ENCODE measurements around the gene DUSP3. TPM values are rescaled to one million over a fixed set of nuclear protein-coding genes. Genes with fewer than 3 reads are reported as not detected.

DUSP3 gene
- total RNA-seq, 2 donors from 2014 or later: 15.5 to 19.0 TPM

- no peak for DNase-seq
- Mint-ChIP-seq H3K4me3 (no peak overlapping the region), H3K36me3 (ENCODE audit: low read depth) (peaks cover 5% of the 10 kb centered on the region), H3K27ac (no peak overlapping the region), H3K27me3 (peaks cover 61% of the 10 kb centered on the region), H3K4me1 (peaks cover 3% of the 10 kb centered on the region)
- no peaks in the 10 kb centered on the region for H3K9me3 ChIP-seq (ENCODE audit: control insufficient read depth, low read length, poor library complexity, severe bottlenecking)
- ATAC-seq: no peak
Measured at GRCh38 chr17:43757171-43757660, 21.6 kb downstream of the DUSP3 start.

GRCh38 chr17:43756201-43756600 lies 22.6 kb downstream of the DUSP3 start:
- Mint-ChIP-seq H3K36me3 (ENCODE audit: low read depth) (peaks cover 5% of the 10 kb centered on the region), H3K27me3 (peaks cover 70% of the 10 kb centered on the region), H3K4me3 (no peak overlapping the region), H3K27ac (no peak overlapping the region), H3K4me1 (peaks cover 3% of the 10 kb centered on the region)
- ATAC-seq (no peak), DNase-seq (no peak)
- H3K9me3 ChIP-seq (ENCODE audit: control insufficient read depth, low read length, poor library complexity, severe bottlenecking): no peaks in the 10 kb centered on the region

GRCh38 chr17:43755389-43755875 lies 23.3 kb downstream of the DUSP3 start:
- peaks cover 78% of the 10 kb centered on the region for H3K27me3 Mint-ChIP-seq
- no peak overlapping the region for H3K27ac Mint-ChIP-seq
- ATAC-seq: no peak
- H3K36me3 Mint-ChIP-seq (ENCODE audit: low read depth): peaks cover 5% of the 10 kb centered on the region
- H3K4me1 Mint-ChIP-seq: peaks cover 3% of the 10 kb centered on the region
- no peaks in the 10 kb centered on the region for H3K9me3 ChIP-seq (ENCODE audit: control insufficient read depth, low read length, poor library complexity, severe bottlenecking)
- DNase-seq: no peak
- H3K4me3 Mint-ChIP-seq: no peak overlapping the region

GRCh38 chr17:43754947-43755346 lies 23.8 kb downstream of the DUSP3 start:
- H3K9me3 ChIP-seq (ENCODE audit: control insufficient read depth, low read length, poor library complexity, severe bottlenecking): no peaks in the 10 kb centered on the region
- DNase-seq: no peak
- H3K4me1 Mint-ChIP-seq: no peaks in the 10 kb centered on the region
- H3K4me3 Mint-ChIP-seq: no peak overlapping the region
- peaks cover 79% of the 10 kb centered on the region for H3K27me3 Mint-ChIP-seq
- ATAC-seq: no peak
- peaks cover 5% of the 10 kb centered on the region for H3K36me3 Mint-ChIP-seq (ENCODE audit: low read depth)
- no peak overlapping the region for H3K27ac Mint-ChIP-seq

DNA sequence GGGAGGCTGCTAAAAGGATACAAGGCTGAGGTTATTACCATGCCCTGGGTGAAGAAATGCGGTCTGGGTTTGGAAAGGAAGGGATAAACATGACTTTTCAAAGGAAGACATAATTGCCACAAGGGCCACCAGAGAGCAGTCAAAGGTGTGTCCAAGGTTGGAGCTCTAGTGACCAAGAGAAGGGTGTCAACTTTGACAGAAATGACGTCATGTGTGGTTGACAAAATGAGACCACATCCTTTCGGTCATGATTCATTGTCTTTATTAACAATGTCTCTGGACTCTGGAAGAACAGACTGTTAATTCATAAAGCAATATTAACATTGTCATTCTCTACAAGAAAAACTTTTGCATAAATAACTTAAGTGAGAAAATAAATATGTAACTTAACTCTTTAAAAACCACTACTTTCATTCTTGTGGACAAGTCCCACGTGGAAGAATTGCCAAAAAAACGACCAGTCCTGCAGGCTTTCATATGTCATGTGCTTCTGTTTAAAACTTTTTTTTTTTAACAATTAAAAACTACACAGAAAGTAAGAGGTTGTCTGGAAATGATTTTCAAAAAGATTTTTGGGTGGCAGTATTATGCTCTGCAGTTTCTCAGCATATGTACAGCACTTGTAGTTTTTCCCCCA lies 25.2 kb downstream of the DUSP3 start:
- Mint-ChIP-seq H3K27ac (no peak overlapping the region), H3K27me3 (peaks cover 81% of the 10 kb centered on the region), H3K4me1 (no peaks in the 10 kb centered on the region), H3K36me3 (ENCODE audit: low read depth) (peaks cover 5% of the 10 kb centered on the region), H3K4me3 (no peak overlapping the region)
- no peak for DNase-seq
- H3K9me3 ChIP-seq (ENCODE audit: control insufficient read depth, low read length, poor library complexity, severe bottlenecking): no peaks in the 10 kb centered on the region
- no peak for ATAC-seq

- Mint-ChIP-seq H3K4me1 (no peaks in the 10 kb centered on the region), H3K36me3 (ENCODE audit: low read depth) (peaks cover 5% of the 10 kb centered on the region), H3K27ac (no peak overlapping the region), H3K27me3 (peaks cover 81% of the 10 kb centered on the region), H3K4me3 (no peak overlapping the region)
- no peaks in the 10 kb centered on the region for H3K9me3 ChIP-seq (ENCODE audit: control insufficient read depth, low read length, poor library complexity, severe bottlenecking)
- ATAC-seq: no peak
- no peak for DNase-seq
Measured at GRCh38 chr17:43750153-43750552, 28.6 kb downstream of the DUSP3 start.

- peaks cover 10% of the 10 kb centered on the region for H3K36me3 Mint-ChIP-seq (ENCODE audit: low read depth)
- no peak for DNase-seq
- peaks cover 4% of the 10 kb centered on the region for H3K4me1 Mint-ChIP-seq
- no peak for ATAC-seq
- H3K9me3 ChIP-seq (ENCODE audit: control insufficient read depth, low read length, poor library complexity, severe bottlenecking): no peaks in the 10 kb centered on the region
- peaks cover 83% of the 10 kb centered on the region for H3K27me3 Mint-ChIP-seq
- H3K4me3 Mint-ChIP-seq: no peak overlapping the region
- no peak overlapping the region for H3K27ac Mint-ChIP-seq
Measured at GRCh38 chr17:43745541-43745940, 33.2 kb downstream of the DUSP3 start.

GRCh38 chr17:43741636-43742035 lies 37.1 kb downstream of the DUSP3 start:
- H3K27me3 Mint-ChIP-seq: peaks cover 86% of the 10 kb centered on the region
- no peak overlapping the region for H3K4me3 Mint-ChIP-seq
- peaks cover 10% of the 10 kb centered on the region for H3K36me3 Mint-ChIP-seq (ENCODE audit: low read depth)
- DNase-seq (no peak), ATAC-seq (no peak)
- H3K9me3 ChIP-seq (ENCODE audit: control insufficient read depth, low read length, poor library complexity, severe bottlenecking): no peaks in the 10 kb centered on the region
- H3K27ac Mint-ChIP-seq: no peak overlapping the region
- H3K4me1 Mint-ChIP-seq: peaks cover 4% of the 10 kb centered on the region

- H3K27me3 Mint-ChIP-seq: peaks cover 79% of the 10 kb centered on the region
- no peak overlapping the region for H3K27ac Mint-ChIP-seq
- no peak overlapping the region for H3K4me3 Mint-ChIP-seq
- DNase-seq (no peak), ATAC-seq (no peak)
- peaks cover 4% of the 10 kb centered on the region for H3K4me1 Mint-ChIP-seq
- H3K36me3 Mint-ChIP-seq (ENCODE audit: low read depth): peaks cover 10% of the 10 kb centered on the region
- H3K9me3 ChIP-seq (ENCODE audit: control insufficient read depth, low read length, poor library complexity, severe bottlenecking): no peaks in the 10 kb centered on the region
Measured at GRCh38 chr17:43740541-43740940, 38.2 kb downstream of the DUSP3 start.

DNA sequence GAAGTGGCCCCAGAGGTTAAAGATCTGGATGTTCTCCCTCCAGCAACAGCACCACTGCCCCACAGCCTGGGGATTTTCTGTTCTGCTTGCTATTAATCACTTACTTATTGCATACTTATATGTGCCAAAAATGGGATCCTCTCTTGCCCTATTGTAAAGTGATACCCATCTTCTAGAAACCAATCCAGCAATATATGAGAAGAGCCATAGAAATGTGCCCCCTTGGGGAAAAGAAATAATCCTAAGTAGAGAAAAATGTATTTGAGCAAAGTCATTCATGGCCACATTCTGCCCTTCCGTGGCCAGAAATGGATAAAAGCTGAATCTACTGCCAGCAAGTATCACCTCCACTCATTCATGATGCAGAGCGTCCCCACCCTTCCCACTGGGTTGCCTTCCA lies 41.1 kb downstream of the DUSP3 start:
- no peak for DNase-seq
- Mint-ChIP-seq H3K4me3 (no peak overlapping the region), H3K4me1 (no peaks in the 10 kb centered on the region), H3K27me3 (peaks cover 61% of the 10 kb centered on the region), H3K27ac (no peak overlapping the region), H3K36me3 (ENCODE audit: low read depth) (peaks cover 5% of the 10 kb centered on the region)
- ATAC-seq: no peak
- no peaks in the 10 kb centered on the region for H3K9me3 ChIP-seq (ENCODE audit: control insufficient read depth, low read length, poor library complexity, severe bottlenecking)

DNA sequence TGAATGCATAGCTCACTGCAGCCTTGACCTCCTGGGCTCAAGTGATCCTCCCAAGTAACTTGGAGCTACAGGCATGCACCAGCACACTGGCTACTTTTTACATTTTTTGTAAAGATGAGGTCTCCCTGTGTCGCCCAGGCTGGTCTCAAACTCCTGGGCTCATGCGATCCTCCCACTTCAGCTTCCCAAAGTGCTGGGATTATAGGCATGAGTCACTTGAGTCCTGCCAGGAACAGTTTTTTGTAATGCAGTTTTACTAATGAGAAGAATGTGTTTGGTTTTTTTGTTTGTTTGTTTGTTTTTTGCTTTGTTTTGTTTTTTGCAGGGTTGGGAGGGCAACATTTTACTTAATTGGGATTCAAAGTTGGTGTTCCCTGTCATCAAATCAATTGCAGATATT lies 42.4 kb downstream of the DUSP3 start:
- Mint-ChIP-seq H3K27ac (no peak overlapping the region), H3K4me3 (no peak overlapping the region), H3K4me1 (no peaks in the 10 kb centered on the region), H3K36me3 (ENCODE audit: low read depth) (peaks cover 5% of the 10 kb centered on the region), H3K27me3 (peaks cover 54% of the 10 kb centered on the region)
- no peaks in the 10 kb centered on the region for H3K9me3 ChIP-seq (ENCODE audit: control insufficient read depth, low read length, poor library complexity, severe bottlenecking)
- ATAC-seq (no peak), DNase-seq (no peak)

- H3K4me1 Mint-ChIP-seq: no peaks in the 10 kb centered on the region
- no peak overlapping the region for H3K27ac Mint-ChIP-seq
- peaks cover 4% of the 10 kb centered on the region for H3K36me3 Mint-ChIP-seq (ENCODE audit: low read depth)
- ATAC-seq (no peak), DNase-seq (no peak)
- no peaks in the 10 kb centered on the region for H3K9me3 ChIP-seq (ENCODE audit: control insufficient read depth, low read length, poor library complexity, severe bottlenecking)
- H3K27me3 Mint-ChIP-seq: peaks cover 37% of the 10 kb centered on the region
- H3K4me3 Mint-ChIP-seq: no peak overlapping the region
Measured at GRCh38 chr17:43734376-43734775, 44.4 kb downstream of the DUSP3 start.

DNA sequence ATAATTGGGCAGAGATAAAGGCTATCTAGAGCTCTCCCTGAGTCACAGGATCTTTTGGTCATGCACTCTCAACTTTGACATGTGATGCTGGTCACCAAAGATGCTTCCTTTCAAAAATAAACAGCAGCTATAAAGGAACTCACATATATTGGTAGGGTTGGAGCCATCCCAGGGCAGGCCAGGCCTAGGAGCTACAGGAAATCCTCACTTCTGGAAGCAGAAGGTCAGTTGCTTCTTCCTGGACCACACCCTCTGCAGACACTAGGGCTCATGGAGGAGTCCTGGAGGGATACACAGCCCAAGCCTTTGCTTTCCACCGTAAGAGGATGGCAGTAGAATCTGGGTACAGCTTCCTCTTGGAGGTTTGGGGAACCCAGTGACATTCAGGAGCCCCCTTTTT lies 44.8 kb downstream of the DUSP3 start:
- Mint-ChIP-seq H3K4me3 (no peak overlapping the region), H3K36me3 (ENCODE audit: low read depth) (peaks cover 4% of the 10 kb centered on the region), H3K27me3 (peaks cover 33% of the 10 kb centered on the region), H3K4me1 (no peaks in the 10 kb centered on the region), H3K27ac (no peak overlapping the region)
- DNase-seq: no peak
- no peak for ATAC-seq
- H3K9me3 ChIP-seq (ENCODE audit: control insufficient read depth, low read length, poor library complexity, severe bottlenecking): no peaks in the 10 kb centered on the region

DNA sequence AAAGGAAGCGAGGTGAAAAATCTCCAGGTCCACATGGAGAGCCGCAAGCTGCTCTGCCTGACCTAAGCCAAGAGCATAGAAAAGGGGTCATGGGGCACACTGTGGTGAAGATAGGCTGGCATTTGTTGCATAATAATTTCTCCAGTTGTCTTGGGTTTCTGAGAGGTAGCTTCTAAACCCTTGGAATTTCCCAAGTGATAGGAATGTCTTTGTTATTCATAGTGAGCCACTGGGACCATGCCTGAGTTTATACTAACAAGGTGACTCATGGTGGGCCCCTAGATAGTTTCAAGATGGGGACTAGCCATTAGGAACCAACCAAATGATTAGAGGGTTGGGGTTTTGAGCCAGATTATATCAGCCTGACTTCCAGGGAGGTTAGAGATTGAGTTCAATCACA lies 45.8 kb downstream of the DUSP3 start:
- no peaks in the 10 kb centered on the region for H3K9me3 ChIP-seq (ENCODE audit: control insufficient read depth, low read length, poor library complexity, severe bottlenecking)
- no peak for DNase-seq
- Mint-ChIP-seq H3K27ac (no peak overlapping the region), H3K4me1 (no peaks in the 10 kb centered on the region), H3K4me3 (no peak overlapping the region), H3K36me3 (ENCODE audit: low read depth) (peaks cover 4% of the 10 kb centered on the region), H3K27me3 (peaks cover 25% of the 10 kb centered on the region)
- ATAC-seq: no peak

Data from T-helper 17 cell (primary cell).